ENCODE results near the gene CCL2.

Gene CCL2

DNA sequence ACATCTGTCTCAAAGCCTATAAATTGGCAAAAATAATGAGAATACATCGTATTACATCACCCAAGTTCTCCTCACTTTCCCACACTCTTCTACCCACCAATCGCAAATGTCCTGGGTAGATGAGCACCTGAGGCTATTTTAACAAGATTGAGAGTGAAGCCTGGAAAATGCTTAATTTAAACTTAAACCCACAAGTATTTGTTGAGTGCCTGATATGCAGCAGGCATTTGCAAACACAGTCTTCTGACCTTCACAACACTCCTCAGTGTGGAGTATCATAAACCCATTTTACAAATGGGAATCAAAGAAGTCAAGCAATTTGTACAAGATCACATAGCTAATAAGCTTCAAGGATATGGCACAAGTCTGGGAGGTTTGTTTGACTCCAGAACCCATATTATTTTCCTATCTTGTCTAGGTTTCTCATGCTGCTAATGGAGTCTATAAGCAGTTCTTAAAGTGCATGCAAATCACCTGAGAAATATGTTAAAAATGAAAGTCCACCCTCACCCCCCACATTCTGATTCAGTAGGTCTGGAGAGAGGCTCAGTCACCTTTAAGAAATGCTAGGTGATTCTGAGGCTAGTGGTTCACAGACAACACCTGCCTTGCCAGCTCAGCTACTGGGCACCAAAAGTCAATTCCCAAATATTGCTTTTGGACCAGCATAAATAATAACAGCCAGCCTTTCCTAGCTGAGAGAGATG lies 34.9 kb upstream of the CCL2 start:
- no peak for DNase-seq (ENCODE audit: low read depth)
- no peak overlapping the region for H3K4me3 ChIP-seq (ENCODE audit: low read depth, low read length)
- TF ChIP-seq, protein P1, sequence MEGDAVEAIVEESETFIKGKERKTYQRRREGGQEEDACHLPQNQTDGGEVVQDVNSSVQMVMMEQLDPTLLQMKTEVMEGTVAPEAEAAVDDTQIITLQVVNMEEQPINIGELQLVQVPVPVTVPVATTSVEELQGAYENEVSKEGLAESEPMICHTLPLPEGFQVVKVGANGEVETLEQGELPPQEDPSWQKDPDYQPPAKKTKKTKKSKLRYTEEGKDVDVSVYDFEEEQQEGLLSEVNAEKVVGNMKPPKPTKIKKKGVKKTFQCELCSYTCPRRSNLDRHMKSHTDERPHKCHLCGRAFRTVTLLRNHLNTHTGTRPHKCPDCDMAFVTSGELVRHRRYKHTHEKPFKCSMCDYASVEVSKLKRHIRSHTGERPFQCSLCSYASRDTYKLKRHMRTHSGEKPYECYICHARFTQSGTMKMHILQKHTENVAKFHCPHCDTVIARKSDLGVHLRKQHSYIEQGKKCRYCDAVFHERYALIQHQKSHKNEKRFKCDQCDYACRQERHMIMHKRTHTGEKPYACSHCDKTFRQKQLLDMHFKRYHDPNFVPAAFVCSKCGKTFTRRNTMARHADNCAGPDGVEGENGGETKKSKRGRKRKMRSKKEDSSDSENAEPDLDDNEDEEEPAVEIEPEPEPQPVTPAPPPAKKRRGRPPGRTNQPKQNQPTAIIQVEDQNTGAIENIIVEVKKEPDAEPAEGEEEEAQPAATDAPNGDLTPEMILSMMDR (conservative IDR thresholded peaks at IDR 0.05; ENCODE audit: low read depth, low read length): no peak

DNA sequence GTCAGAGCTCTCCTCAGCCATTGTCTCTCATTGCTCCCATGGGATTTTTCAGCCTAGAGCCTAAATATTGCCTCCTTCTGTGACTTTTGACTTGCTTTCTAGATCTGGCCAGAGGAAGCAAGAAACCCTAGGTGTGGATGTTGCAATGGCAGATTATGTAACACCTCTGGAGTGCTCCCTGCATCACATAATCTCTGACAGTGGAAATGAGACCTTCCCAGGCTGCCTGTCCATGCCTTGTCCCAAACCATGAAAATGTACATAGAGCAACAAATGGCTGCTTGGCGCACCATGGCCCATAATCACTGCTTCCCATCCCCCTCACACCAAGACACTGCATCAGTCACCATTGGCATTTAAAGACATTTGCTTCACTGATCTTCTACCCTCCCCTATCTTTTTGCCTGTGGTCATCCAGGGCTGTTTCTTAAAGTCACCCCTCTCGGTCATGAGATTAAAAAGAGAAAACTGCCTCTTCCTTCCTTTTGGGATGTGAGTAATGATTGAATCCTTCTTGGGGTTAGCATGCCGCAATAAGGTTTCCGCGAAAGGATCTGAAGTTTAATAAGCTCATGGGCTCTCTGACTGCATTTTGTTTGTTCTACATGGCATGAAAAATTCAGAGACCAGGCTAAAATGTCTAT lies 34.2 kb upstream of the CCL2 start:
- no peak for DNase-seq (ENCODE audit: low read depth)
- TF ChIP-seq, protein P1 (conservative IDR thresholded peaks at IDR 0.05; ENCODE audit: low read depth, low read length): no peak
- no peak overlapping the region for H3K4me3 ChIP-seq (ENCODE audit: low read depth, low read length)

DNA sequence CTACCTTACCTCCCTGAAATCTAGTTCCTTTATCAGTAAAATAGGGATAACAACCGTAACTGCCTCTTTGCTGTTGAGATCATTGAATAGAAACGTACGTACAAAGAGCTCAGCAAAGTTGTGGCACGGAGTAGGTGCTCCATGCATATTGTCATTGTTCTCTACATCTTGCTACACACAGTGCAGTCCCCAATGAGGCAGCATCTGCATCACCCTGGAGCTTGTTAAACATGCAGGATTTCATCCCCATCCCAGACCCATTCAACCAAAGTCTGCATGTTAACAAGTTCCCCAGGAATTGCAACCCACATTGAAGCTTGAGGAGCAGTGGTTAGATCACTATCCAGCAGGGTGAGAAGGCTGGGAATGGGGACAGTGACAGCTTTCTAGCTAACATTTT lies 33.7 kb upstream of the CCL2 start:
- no peak overlapping the region for H3K4me3 ChIP-seq (ENCODE audit: low read depth, low read length)
- DNase-seq (ENCODE audit: low read depth): no peak
- TF ChIP-seq, protein P1 (conservative IDR thresholded peaks at IDR 0.05; ENCODE audit: low read depth, low read length): no peak

DNA sequence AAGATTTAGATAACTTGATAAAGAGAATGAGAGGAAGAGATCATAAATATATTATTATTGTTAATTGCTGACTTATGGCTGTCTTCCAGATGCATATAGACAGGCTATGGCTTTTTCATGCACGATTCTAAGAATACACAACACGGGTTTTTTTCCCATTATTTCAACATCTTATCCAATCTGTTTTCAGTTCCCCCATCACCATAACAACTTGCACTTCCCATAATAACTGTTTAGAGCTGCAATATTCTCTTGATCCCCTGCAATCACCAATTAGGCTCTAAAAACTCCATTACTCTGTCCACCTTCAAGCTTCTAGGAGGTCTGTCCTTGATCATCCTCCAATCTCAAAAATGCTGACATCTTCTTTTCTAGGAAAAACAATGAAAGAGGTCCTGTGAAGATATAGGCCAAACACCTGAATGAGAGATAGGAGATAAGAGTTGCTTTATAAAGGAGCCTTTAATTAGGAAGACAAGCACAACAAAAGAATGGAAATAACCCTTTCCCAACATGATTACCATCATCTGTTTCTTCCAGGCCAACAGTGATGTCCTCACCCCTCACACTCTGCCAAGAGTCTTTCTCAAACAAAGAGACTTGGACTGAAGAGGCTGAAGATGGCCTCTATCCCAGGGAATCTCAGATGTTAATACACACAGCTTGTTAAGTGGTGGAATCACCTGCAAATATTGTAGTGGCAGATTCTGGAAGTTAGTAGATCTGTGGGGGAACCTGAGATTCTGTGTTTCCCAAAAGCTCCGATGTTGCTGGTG lies 32.2 kb upstream of the CCL2 start:
- DNase-seq (ENCODE audit: low read depth): no peak
- no peak overlapping the region for H3K4me3 ChIP-seq (ENCODE audit: low read depth, low read length)
- TF ChIP-seq, protein P1 (conservative IDR thresholded peaks at IDR 0.05; ENCODE audit: low read depth, low read length): no peak

DNA sequence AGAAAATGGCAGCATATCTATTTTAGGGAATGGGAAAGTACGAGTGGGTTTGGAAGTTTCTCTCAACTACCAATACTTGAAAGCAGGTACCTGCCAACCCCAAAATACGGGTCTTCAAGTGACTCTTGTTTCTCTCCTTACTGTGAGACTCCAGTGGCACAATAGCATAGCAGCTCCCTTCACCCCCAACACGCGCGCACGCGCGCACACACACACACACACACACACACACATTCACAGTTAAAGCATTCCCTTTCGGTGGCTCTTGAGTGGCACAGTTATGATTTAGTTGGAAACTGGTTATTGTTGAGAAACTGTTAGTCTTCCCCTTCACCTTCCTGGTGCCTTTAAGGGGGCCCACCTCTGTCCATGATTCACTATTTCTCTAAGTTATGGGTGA lies 30.0 kb upstream of the CCL2 start:
- H3K4me3 ChIP-seq (ENCODE audit: low read depth, low read length): no peak overlapping the region
- TF ChIP-seq, protein P1 (conservative IDR thresholded peaks at IDR 0.05; ENCODE audit: low read depth, low read length): no peak
- DNase-seq (ENCODE audit: low read depth): no peak

DNA sequence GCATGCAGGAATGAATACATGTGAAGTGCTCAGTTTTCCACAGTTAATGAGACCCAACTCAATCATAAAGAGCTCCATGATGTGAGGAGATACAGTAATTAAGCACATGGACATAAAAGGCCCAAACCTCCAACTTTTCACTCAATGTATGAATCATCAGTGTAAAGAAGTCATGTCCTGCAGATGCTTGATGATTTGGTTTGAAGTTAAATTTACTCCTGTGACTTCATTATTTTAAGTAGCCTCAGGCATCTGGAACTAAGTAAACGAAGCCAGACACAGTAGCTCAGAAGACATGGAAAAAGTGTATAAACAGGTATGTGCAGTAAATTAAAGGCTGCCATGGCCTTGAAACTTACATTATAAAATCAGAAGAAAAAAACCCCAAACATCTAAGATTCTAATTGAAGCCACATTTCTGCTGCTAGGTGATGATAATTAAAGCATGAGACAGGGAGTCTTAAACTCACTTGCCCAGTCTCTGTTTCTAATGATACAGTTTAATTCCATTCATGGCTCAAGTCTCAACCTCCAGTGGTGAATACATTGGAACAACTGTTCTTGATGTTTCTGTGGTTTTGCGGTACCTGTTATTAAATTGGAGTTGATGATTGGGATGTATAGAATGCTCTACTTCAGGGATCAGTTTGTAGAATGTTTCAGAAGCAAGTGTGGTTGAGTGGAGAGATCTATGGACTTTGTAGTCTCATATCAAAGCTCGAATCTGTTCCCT lies 28.9 kb upstream of the CCL2 start:
- DNase-seq (ENCODE audit: low read depth): no peak
- TF ChIP-seq, protein P1 (conservative IDR thresholded peaks at IDR 0.05; ENCODE audit: low read depth, low read length): no peak
- H3K4me3 ChIP-seq (ENCODE audit: low read depth, low read length): no peak overlapping the region
